Esophagus squamous epithelium (tissue), 5 donors: ENCODE measurements around the gene SNRPA. TPM values are rescaled to one million over a fixed set of nuclear protein-coding genes. Genes with fewer than 3 reads are reported as not detected.
A peak's percentile ranks its signal among the peaks of the same experiment; 100 is the strongest.

Experiments used
- DNase-seq: peaks from one replicate; lab custom pipeline; 2025; lab: John Stamatoyannopoulos, UW
- H3K27ac ChIP-seq, 4 donors: fragments of 200-600 bp; sonication (generic); one replicate each; pipeline ENCODE4 v1.5.1; 2016 to 2019; ENCODE audit warnings: mild to moderate bottlenecking in 1 of 4
- H3K27me3 ChIP-seq, 4 donors: fragments of 200-600 bp; sonication (generic); 1 replicate in 3 of 4; 2 replicates in 1 of 4; pipeline versions ENCODE4 v1.5.1 to v1.6.0; 2017 to 2021; ENCODE audit warnings: antibody characterized with exemption in 1 of 4
- H3K36me3 ChIP-seq, 3 donors: fragments of 200-600 bp; sonication (generic); one replicate each; pipeline ENCODE4 v1.5.1; 2016 to 2019
- H3K4me1 ChIP-seq, 3 donors: fragments of 200-600 bp; sonication (generic); one replicate each; pipeline ENCODE4 v1.5.1; 2017 to 2019
- H3K4me3 ChIP-seq, 4 donors: fragments of 200-600 bp; sonication (generic); 1 replicate in 3 of 4; 2 replicates in 1 of 4; pipeline ENCODE4 v1.5.1; 2016 to 2019; ENCODE audit warnings: mild to moderate bottlenecking in 2 of 4, moderate library complexity in 1 of 4
- H3K9me3 ChIP-seq, 3 donors: fragments of 200-600 bp; sonication (generic); one replicate each; pipeline ENCODE4 v1.5.1; 2016 to 2019
- CTCF ChIP-seq, 6 experiments: fragments of 450-650 bp in 4 of 6; fragments of 200-600 bp in 2 of 6; sonication (generic) in 2 of 6; IDR thresholded peaks; one replicate each; pipeline ENCODE4 v1.5.1; 2016 to 2019; ENCODE audit warnings: antibody characterized with exemption in 6 of 6, mild to moderate bottlenecking in 4 of 6, moderate library complexity in 4 of 6
- POLR2A ChIP-seq, 4 donors: fragments of 450-650 bp; IDR thresholded peaks; one replicate each; pipeline ENCODE4 v1.6.1; 2017; ENCODE audit warnings: antibody characterized with exemption in 4 of 4, mild to moderate bottlenecking in 4 of 4, moderate library complexity in 3 of 4
- WGBS, 2 donors: methylation state at CpG; one replicate each; pipeline ENCODE4 v1.1.5; 2018; 5-methylcytosine and 5-hydroxymethylcytosine counted together
- intact Hi-C: fragments of 100-400 bp; cut with DNase I; formaldehyde crosslinking; loops from one replicate; pipeline ENCODE4 v1.15.0; 2022
- total RNA-seq, 4 donors: library from RNA; depleted of rRNA; stranded (reverse); fragments of >200 nt; gene quantifications; one replicate each; pipeline ENCODE4 v1.1.0, GENCODE V29; 2016
- donor health status: DM: yes; HTN: yes; CAD: no.

Gene SNRPA
- total RNA-seq, 4 donors from 2014 or later = 45.0 to 79.5 (median 51.0) TPM

GRCh38 chr19:40797166-40797962 lies 46.4 kb downstream of the SNRPA start:
- DNase-seq = no peak
- Histone ChIP-seq H3K36me3 (peaks cover 11 to 27% (median 16%) of the 10 kb centered on the region in 3 donors), H3K9me3 (no peaks in the 10 kb centered on the region), H3K27me3 (no peaks in the 10 kb centered on the region), H3K27ac (peak overlapping the region; percentile 94 to 98 (median 96)), H3K4me1 (peaks cover 24 to 44% (median 34%) of the 10 kb centered on the region in 3 donors), H3K4me3 (peak overlapping the region in 1 of 4 donors; percentile 99)
- intact Hi-C loops = no loop called here
- TF ChIP-seq POLR2A (IDR thresholded peaks at IDR 0.05) = no peak
- WGBS, 2 donors = 89 to 91% methylated on average over 8 to 12 of the region's 14 CpGs

GRCh38 chr19:40797963-40798682 lies 47.1 kb downstream of the SNRPA start:
- H3K27ac ChIP-seq = peak overlapping the region; percentile 94 to 98 (median 96)
- H3K27me3 ChIP-seq = no peaks in the 10 kb centered on the region
- WGBS, 2 donors = 8 to 11% methylated on average over 24 to 28 of the region's 28 CpGs
- peak; percentile 35 for DNase-seq
- intact Hi-C loops = no loop called here
- TF ChIP-seq CTCF (IDR thresholded peaks at IDR 0.05) = peak in 5 of 6 experiments; percentile 4 to 62 (median 53)
- peak in 1 of 4 donors; percentile 59 for TF ChIP-seq POLR2A (IDR thresholded peaks at IDR 0.05)
- H3K4me3 ChIP-seq = peak overlapping the region; percentile 22 to 99 (median 98)
- H3K4me1 ChIP-seq = peaks cover 32 to 44% (median 41%) of the 10 kb centered on the region in 3 donors
- H3K36me3 ChIP-seq = peaks cover 11 to 27% (median 16%) of the 10 kb centered on the region in 3 donors
- H3K9me3 ChIP-seq = no peaks in the 10 kb centered on the region

- DNase-seq = peak; percentile 100
- intact Hi-C loops = no loop called here
- H3K4me3 ChIP-seq = peak within 1 kb of the TSS; percentile 85 to 99 (median 98)
- H3K36me3 ChIP-seq = peaks cover 11 to 34% (median 16%) of the 10 kb centered on the region in 3 donors
- peak within 1 kb of the TSS; percentile 94 to 98 (median 96) for H3K27ac ChIP-seq
- no peaks in the 10 kb centered on the region for H3K27me3 ChIP-seq
- 0% methylated on average over 18 to 26 of the region's 110 CpGs for WGBS, 2 donors
- H3K4me1 ChIP-seq = peaks cover 40 to 51% (median 49%) of the 10 kb centered on the region in 3 donors
- TF ChIP-seq CTCF (IDR thresholded peaks at IDR 0.05) (no peak), POLR2A (IDR thresholded peaks at IDR 0.05) (peak in 3 of 4 donors; percentile 26 to 79 (median 67))
- H3K9me3 ChIP-seq = no peaks in the 10 kb centered on the region
Measured at GRCh38 chr19:40798683-40799557, 47.9 kb downstream of the SNRPA start, which contains the start of gene EGLN2. Gene EGLN2 (plus strand): TSS chr19:40799191. CDS start chr19:40800573, 1,382 bp downstream.

- Histone ChIP-seq H3K4me3 (peak overlapping the region; percentile 85 to 99 (median 98)), H3K27me3 (no peaks in the 10 kb centered on the region), H3K36me3 (peaks cover 11 to 42% (median 16%) of the 10 kb centered on the region in 3 donors), H3K4me1 (peaks cover 48 to 59% (median 58%) of the 10 kb centered on the region in 3 donors), H3K27ac (peak overlapping the region; percentile 94 to 98 (median 96)), H3K9me3 (no peaks in the 10 kb centered on the region)
- 1 to 3% methylated on average over 29 to 34 of the region's 40 CpGs for WGBS, 2 donors
- intact Hi-C loops = no loop called here
- no peak for DNase-seq
- TF ChIP-seq POLR2A (IDR thresholded peaks at IDR 0.05) (no peak), CTCF (IDR thresholded peaks at IDR 0.05) (no peak)
Measured at GRCh38 chr19:40799558-40800338, 48.7 kb downstream of the SNRPA start.
